ENCODE data around the gene USP5.
"Not testable (repeated sequence)": the region's sequence is repeated elsewhere in the genome, so short reads cannot be mapped to it uniquely, and the experiment has no call there.

USP5 gene

GRCh38 chr12:6842075-6842474 lies 9.9 kb upstream of the USP5 start:
- no peak for FAIRE-seq

DNA sequence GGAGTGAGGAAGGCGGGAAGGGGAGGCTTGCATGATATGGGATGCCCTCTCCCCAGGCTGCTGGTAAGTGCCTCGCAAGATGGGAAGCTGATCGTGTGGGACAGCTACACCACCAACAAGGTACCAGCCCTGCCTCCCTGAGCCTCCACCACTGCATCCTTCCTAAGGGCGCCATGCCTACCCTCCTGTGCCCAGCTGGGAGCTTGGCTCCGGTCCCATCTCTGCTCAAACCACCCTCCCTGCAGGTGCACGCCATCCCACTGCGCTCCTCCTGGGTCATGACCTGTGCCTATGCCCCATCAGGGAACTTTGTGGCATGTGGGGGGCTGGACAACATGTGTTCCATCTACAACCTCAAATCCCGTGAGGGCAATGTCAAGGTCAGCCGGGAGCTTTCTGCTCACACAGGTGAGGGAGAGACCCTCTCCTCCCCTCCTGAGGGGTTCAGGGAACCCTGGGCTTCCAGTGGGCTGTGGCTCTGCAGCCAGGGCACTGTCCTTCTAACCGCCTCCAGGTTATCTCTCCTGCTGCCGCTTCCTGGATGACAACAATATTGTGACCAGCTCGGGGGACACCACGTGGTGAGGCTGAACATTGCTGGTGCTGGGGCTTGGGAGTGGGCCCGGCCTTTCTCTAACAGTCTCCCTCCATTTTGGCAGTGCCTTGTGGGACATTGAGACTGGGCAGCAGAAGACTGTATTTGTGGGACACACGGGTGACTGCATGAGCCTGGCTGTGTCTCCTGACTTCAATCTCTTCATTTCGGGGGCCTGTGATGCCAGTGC lies 8.6 kb upstream of the USP5 start:
- FAIRE-seq: no peak

GRCh38 chr12:6845395-6845794 lies 6.6 kb upstream of the USP5 start:
- no peak for FAIRE-seq

DNA sequence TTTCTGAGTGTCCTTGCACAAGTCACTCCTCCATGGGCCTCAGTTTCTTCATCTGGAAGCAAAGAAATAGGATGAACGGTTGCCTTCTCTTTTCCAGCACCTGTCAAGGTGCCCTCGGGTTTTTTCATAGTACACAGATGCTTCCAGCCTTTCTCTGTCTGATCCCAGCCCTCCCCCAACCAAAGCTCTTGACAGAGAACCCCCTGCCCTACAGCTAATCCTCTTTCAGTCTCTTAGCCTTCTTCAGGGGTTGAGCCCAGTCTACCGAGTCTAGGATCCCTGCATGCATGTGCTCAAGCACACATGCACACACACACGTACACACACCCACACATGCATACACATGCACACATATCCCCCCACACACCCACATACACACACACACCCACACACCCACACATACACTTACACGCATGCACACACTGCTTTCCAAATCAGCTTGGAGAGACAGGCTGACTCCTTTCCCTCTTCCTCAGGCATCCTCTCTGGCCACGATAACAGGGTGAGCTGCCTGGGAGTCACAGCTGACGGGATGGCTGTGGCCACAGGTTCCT lies 5.6 kb upstream of the USP5 start:
- no peak for FAIRE-seq

DNA sequence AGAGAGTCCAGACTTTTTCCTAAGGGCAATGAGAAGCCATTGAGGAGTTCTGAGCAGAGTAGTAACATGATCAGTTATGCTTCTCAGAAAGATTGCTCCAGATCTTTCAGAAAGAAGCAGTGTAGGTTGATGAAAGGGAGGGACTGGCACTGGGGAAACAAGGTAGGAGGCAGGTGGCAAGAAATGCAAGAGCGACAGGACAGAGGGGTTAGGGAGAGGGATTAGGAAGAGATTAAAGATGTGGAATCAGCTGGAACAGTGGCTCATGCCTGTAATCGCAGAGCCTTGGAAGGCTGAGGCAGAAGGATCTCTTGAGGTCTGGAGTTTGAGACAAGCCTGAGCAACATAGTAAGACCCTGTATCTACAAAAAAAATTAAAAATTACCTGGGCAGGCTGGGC lies 4.3 kb upstream of the USP5 start:
- no peak for FAIRE-seq

DNA sequence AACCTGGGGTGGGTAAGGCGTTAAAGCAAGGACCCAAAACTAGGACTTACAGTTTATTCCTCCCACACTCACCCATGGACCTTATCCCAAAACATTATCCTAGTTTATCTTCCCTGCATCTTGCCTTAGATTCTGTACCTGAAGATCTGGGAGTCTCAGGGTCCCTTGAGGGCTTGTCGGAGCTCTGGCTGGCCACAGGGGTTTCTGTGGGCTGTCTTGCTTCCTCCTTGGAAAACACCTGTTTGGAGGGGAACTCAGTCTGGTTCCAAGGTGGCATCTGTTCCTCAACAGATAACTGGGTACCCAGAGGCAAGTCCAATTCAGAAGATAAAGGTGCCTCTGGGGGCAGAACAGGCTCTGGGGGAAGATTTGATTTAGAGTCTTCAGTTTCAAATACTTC lies 2.5 kb upstream of the USP5 start:
- no peak for FAIRE-seq

DNA sequence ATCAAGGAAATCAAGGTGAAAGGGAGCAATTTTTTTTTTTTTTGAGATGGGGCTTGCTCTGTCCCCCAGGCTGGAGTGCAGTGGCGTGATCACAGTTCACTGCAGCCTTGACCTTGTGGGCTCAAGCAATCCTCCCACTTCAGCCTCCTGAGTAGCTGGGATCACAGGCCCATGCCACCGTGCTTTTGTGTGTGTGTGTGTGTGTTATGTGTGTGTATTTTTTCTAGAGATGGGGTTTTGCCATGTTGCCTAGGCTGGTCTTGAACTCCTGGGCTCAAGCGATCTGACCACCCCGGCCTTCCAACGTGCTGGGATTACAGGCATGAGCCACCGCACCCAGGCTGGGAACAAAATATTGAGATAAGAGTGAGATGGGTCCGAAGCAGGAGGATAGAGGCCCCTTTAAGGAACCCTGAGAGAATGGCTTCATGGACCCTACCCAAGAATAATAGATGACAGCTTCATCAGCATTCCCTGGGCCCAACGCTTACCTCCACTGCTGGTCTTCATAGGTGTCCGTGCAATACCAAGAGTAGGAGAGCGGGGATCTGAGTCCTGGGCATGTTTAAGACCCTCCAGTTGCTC lies 1.9 kb upstream of the USP5 start:
- no peak for FAIRE-seq

GRCh38 chr12:6850796-6851152 lies 1.2 kb upstream of the USP5 start:
- FAIRE-seq: no peak

- peak; percentile 90 for FAIRE-seq
These were observed 613 bp upstream of the USP5 start, which contains the start of gene CDCA3 for GRCh38 chr12:6851153-6851920. CDCA3 (minus strand) TSS chr12:6851286; CDS start chr12:6850952, 334 bp downstream.

- FAIRE-seq: no peak
These were observed 853 bp downstream of the USP5 start for GRCh38 chr12:6852651-6853354.

GRCh38 chr12:6853626-6854025 lies 1.7 kb downstream of the USP5 start:
- FAIRE-seq: no peak

GRCh38 chr12:6854036-6854435 lies 2.1 kb downstream of the USP5 start:
- FAIRE-seq: no peak

DNA sequence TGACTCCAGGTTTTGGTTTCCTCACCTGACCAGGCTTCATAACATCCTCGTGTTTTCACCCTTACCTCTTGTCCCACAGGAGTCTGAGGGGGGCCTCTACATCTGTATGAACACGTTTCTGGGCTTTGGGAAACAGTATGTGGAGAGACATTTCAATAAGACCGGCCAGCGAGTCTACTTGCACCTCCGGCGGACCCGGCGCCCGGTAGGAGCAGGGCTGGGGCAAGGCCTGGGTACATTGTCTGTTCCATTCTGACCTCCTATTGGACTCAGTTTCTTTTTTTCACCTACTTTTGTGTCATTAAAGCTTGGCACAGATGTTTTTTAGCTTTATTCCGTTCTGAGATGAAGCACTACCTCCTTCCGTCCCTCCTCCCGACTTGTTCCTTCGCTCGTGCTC lies 3.4 kb downstream of the USP5 start:
- FAIRE-seq: no peak

DNA sequence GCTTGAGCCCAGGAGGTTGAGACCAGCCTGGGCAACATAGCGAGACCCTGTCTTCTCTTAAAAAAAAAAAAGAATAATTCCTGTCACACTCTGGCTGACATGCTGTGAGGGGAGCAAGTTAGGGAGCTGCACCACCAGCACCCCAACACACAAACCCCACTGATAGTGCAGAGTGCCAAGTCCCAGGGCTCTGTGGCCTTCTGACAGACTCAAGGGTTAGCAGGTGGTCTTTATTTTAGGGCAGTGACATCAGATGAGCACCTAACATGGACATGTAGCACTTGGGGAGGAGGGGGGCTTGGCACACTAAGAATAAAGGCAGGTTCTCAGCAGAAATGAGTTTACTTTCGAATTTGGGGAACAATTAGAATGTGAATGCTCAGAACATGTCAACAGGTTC lies 6.8 kb downstream of the USP5 start:
- no peak for FAIRE-seq

DNA sequence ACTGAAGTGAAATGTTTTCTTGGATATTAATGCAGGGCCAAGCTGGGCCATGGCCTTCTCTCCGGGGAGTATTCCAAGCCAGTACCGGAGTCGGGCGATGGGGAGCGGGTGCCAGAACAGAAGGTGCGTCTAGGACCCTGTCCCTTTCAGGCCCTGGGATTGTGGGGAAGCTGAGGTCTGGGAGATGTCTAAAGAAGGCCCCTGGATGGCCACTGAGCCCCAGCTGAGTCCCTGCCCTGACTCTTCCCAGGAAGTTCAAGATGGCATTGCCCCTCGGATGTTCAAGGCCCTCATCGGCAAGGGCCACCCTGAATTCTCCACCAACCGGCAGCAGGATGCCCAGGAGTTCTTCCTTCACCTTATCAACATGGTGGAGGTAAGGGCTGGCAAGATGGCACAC lies 8.2 kb downstream of the USP5 start:
- no peak for FAIRE-seq

DNA sequence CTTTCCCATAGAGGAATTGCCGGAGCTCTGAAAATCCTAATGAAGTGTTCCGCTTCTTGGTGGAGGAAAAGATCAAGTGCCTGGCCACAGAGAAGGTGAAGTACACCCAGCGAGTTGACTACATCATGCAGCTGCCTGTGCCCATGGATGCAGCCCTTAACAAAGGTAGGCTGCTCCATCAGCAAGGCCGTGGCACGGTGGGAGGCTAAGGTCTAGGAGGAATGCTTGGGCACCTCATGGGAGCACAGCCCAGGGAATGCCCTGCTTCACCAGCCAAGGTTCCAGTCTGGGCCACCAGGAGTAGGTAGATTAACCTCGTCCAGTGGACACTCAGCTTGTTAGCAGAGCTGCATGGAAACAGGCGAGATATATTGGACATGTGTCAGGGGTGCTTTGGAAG lies 9.0 kb downstream of the USP5 start:
- FAIRE-seq: no peak

DNA sequence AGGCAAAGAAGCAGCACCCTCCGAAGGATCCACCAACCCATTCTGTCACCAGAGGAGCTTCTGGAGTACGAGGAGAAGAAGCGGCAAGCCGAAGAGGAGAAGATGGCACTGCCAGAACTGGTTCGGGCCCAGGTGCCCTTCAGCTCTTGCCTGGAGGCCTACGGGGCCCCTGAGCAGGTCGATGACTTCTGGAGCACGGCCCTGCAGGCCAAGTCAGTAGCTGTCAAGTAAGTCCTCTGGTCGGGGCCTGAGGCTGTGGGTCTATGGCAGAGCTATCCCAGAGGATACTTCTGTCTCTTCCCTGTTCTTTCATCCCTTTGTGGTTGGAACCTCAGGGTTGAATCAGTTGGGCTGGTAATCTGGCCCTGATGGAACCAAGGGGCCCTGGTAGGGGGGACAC lies 9.4 kb downstream of the USP5 start:
- no peak for FAIRE-seq

DNA sequence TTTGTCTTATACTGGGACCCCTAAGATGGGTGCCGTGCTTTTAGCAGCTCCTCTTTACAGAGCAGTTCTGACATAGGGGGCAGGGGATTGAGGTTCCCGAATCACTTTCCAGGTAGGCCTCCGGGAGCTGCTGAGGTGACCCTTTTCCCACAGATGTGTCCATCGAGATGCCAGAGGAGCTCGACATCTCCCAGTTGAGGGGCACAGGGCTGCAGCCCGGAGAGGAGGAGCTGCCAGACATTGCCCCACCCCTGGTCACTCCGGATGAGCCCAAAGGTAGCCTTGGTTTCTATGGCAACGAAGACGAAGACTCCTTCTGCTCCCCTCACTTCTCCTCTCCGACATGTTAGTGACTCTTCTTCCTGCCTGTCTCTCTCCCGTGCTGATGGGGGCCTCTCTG lies 11.1 kb downstream of the USP5 start:
- no peak for FAIRE-seq

- no peak for FAIRE-seq
These were observed 11.8 kb downstream of the USP5 start for GRCh38 chr12:6863586-6864321.

DNA sequence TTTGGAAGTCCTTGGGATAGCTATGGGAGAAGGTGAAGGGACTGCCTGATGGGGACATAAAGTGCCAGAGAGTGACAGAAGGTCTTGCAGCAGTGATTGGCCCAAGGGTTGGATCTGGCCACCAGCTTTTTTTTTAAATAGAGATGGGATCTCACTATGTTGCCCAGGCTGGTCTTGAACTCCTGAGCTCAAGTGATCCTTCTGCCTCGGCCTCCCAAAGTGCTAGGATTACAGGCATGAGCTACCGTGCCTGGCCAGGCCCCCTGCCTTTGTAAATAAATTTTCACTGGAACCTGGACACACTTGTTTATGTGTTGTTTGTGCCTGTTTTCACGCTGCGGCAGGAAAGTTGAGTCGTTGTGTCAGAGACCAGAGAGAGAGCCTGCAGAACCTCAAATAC lies 13.4 kb downstream of the USP5 start:
- not testable (repeated sequence) for FAIRE-seq

GRCh38 chr12:6866163-6866919 lies 14.4 kb downstream of the USP5 start:
- no peak for FAIRE-seq
